Coronary artery (tissue), 2 donors: Measurements from ENCODE around the gene LIN52.

Experiments
- DNase-seq: peaks from one replicate; pipeline ENCODE4 v3.0.0-alpha.2; 2017; ENCODE audit warnings: low spot score
- H3K27ac ChIP-seq, 2 donors: fragments of 200-600 bp; sonication (generic); one replicate each; pipeline ENCODE4 v1.5.1; 2016 to 2019
- H3K4me3 ChIP-seq: fragments of 200-600 bp; sonication (generic); 2 replicates; pipeline ENCODE4 v1.5.1; 2016; ENCODE audit warnings: mild to moderate bottlenecking, moderate library complexity
- TF ChIP-seq, protein P1 (sequence below): fragments of 200-600 bp; sonication (generic); IDR thresholded peaks from one replicate; pipeline ENCODE4 v1.5.1; 2019; ENCODE audit warnings: antibody characterized with exemption

The LIN52 gene

DNA sequence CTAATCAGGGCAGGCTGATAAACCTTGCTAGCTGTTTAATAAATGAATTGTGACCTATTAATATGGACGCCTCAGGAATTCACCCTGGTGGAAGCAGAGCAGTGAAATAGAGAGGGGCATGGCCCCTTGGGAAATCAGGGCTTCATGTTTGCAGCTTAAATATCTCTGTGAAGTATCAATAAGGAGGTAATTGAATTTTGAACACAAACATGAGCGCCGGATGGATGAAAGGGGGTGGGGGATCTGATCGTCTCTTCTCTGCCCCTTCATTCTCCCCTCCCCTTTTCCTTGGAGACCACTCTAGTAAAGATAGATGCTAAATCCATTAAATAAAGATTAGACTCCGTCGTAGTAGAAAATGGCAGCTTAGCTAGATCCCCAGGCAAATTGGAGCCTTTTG is 70.5 kb downstream of the LIN52 start:
- H3K27ac ChIP-seq = no peak overlapping the region
- H3K4me3 ChIP-seq = no peak overlapping the region
- no peak for DNase-seq
- TF ChIP-seq, protein P1, sequence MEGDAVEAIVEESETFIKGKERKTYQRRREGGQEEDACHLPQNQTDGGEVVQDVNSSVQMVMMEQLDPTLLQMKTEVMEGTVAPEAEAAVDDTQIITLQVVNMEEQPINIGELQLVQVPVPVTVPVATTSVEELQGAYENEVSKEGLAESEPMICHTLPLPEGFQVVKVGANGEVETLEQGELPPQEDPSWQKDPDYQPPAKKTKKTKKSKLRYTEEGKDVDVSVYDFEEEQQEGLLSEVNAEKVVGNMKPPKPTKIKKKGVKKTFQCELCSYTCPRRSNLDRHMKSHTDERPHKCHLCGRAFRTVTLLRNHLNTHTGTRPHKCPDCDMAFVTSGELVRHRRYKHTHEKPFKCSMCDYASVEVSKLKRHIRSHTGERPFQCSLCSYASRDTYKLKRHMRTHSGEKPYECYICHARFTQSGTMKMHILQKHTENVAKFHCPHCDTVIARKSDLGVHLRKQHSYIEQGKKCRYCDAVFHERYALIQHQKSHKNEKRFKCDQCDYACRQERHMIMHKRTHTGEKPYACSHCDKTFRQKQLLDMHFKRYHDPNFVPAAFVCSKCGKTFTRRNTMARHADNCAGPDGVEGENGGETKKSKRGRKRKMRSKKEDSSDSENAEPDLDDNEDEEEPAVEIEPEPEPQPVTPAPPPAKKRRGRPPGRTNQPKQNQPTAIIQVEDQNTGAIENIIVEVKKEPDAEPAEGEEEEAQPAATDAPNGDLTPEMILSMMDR = no peak

DNA sequence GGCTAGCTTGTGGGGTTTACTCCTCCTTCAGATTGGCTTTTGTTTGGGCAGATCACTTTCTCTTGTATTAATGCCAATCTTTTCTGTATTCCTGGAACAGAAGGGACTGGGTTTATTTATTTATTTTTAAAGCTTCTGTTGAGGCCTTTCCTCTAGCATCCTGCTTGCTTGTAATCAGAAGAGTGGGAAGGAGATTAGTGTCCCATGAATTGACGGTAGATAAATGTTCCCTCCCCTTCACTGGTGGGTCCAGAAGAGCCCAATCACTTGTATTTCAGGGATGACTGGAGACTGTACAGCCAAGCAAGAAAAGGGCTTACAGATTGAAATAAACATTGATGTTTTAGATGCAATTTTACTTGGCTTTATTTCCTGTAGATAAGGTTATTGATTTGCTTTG is 71.0 kb downstream of the LIN52 start:
- DNase-seq = no peak

DNA sequence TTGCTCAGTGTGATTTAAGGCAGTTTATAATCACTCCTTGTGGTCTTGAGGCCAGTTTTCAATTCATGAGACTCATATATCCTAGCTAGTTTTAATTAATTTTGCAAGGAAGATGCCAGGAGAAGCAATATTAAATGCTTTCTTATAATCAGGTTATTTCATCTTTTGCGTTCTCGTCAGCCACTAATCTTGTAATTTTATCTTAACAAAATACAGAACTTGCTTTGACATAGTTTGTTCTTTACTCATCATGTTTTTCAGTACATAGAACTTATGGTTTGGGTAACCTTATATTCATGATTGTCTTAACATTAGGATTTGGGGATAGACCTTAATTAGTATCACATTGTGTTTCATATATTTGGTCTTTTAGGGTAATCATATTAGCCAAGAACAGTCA is 76.0 kb downstream of the LIN52 start:
- TF ChIP-seq, protein P1 = no peak
- no peak for DNase-seq
- Histone ChIP-seq H3K27ac (no peak overlapping the region), H3K4me3 (no peak overlapping the region)

More for the DNA sequence above, 71.0 kb downstream of the LIN52 start:
- H3K4me3 ChIP-seq = no peak overlapping the region
- TF ChIP-seq, protein P1 = no peak
- no peak overlapping the region for H3K27ac ChIP-seq

DNA sequence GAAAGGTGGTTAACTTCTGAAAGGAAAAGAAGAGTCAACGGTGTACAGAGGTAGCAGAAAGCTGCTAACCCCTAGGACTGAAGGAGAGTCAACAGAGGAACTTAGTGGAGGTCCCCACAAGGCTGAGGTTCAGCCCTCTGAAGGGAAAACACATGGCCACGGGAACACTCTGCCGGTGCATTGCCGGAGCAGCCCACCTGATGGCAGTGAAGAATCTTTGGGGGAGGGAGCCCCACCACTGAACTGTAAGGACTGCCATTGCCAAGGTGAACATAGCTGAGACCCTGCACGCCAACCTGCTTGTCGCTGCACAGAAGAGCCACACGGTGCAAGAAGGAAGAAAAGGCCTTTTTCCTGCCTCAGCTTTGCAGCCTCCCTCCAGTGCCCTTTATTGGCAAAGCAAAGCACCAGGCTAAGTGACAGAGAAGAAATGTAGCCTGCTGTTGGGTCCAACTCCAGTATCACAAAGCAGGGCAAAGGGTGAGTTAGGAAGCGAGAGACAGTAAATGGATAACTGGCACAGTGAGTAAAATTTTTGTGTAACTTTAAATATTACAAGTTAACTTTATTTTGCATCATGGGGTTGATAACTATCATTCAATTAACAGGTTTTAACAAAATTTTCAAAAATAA is 76.9 kb downstream of the LIN52 start:
- Histone ChIP-seq H3K27ac (no peak overlapping the region), H3K4me3 (no peak overlapping the region)
- DNase-seq = no peak
- TF ChIP-seq, protein P1 = no peak

DNA sequence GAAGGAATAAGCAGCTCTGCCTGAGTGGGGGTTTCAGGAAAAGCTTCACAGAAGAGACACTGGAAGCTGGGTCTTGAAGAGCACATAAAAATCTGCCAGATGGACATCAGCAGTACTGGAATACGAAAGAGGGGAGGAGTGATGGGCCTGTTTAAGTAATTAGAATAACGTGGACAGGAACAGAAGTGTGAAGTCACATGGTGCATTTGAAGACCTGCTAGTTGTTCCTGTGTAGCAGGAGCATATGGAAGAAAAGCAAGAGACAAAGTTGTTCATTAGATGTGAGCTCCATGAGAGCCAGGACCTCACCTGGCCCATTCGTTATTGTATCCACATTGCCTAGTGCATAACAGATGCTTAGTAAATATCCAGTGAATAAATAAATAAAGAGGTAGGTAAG is 85.2 kb downstream of the LIN52 start:
- TF ChIP-seq, protein P1 = no peak
- Histone ChIP-seq H3K27ac (no peak overlapping the region), H3K4me3 (no peak overlapping the region)
- no peak for DNase-seq

DNA sequence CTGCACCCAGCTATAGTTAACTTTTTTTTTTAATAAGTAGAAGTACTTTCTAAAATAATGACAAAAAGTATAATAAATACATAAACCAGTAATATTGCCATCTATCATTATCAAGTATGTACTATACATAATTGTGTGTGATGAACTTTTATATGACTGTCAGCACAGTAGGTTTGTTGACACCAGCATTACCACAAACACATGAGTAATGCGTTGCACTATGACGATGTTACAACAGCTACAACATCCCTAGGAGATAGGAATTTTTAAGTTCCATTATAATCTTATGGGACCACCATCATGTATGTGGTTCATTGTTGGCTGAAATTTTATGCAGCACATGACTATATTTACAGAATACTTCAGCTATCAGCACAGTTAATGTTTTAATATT is 91.6 kb downstream of the LIN52 start:
- no peak overlapping the region for H3K27ac ChIP-seq
- no peak for DNase-seq
- TF ChIP-seq, protein P1 = no peak
- no peak overlapping the region for H3K4me3 ChIP-seq

DNA sequence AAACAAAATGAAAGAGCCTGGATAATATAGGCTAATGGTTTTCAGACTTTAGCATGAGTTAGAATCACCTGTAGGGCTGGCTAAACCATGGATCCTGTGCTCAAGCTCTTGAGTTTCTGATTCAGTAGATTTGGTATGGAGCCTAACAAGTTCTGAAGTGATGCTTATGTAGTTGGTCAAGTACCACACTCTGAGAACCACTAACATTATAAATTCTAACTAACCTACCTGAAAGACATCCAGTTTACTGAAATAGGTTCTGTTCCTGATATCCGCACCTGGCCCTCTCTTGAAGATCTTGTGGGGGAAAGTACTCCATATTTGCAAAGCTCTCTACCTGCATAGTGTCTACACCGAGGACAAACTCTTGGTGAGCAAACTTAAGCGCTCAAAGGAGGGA is 95.1 kb downstream of the LIN52 start:
- TF ChIP-seq, protein P1 = no peak
- Histone ChIP-seq H3K4me3 (no peak overlapping the region), H3K27ac (no peak overlapping the region)
- no peak for DNase-seq
